ENCODE results near the gene PTPRD.

The PTPRD gene

GRCh38 chr9:8815931-8816330, 1796.9 kb downstream of the PTPRD start:
- no peak for DNase-seq (ENCODE audit: low read depth, low spot score)
- TF ChIP-seq CTCF (IDR thresholded peaks at IDR 0.05; ENCODE audit: insufficient read depth, low read length, missing control alignments) = no peak
- CTCF ChIA-PET = no interaction called here
- POLR2A ChIA-PET = no interaction called here
- H3K4me3 ChIP-seq (ENCODE audit: low read depth, low read length) = no peak overlapping the region

- TF ChIP-seq CTCF (IDR thresholded peaks at IDR 0.05; ENCODE audit: insufficient read depth, low read length, missing control alignments) = no peak
- POLR2A ChIA-PET = no interaction called here
- no peak for DNase-seq (ENCODE audit: low read depth, low spot score)
- H3K4me3 ChIP-seq (ENCODE audit: low read depth, low read length) = no peak overlapping the region
- CTCF ChIA-PET = no interaction called here
Observed at GRCh38 chr9:8815219-8815618, 1797.6 kb downstream of the PTPRD start.

- POLR2A ChIA-PET = no interaction called here
- no peak for TF ChIP-seq CTCF (IDR thresholded peaks at IDR 0.05; ENCODE audit: insufficient read depth, low read length, missing control alignments)
- CTCF ChIA-PET = no interaction called here
- DNase-seq (ENCODE audit: low read depth, low spot score) = no peak
- H3K4me3 ChIP-seq (ENCODE audit: low read depth, low read length) = no peak overlapping the region
Observed at GRCh38 chr9:8812888-8813287, 1799.9 kb downstream of the PTPRD start.

GRCh38 chr9:8809741-8810140, 1803.1 kb downstream of the PTPRD start:
- H3K4me3 ChIP-seq (ENCODE audit: low read depth, low read length) = no peak overlapping the region
- no peak for DNase-seq (ENCODE audit: low read depth, low spot score)
- CTCF ChIA-PET = no interaction called here
- TF ChIP-seq CTCF (IDR thresholded peaks at IDR 0.05; ENCODE audit: insufficient read depth, low read length, missing control alignments) = no peak
- POLR2A ChIA-PET = no interaction called here

GRCh38 chr9:8806150-8806549, 1806.7 kb downstream of the PTPRD start:
- no peak overlapping the region for H3K4me3 ChIP-seq (ENCODE audit: low read depth, low read length)
- no peak for DNase-seq (ENCODE audit: low read depth, low spot score)
- POLR2A ChIA-PET = interaction anchor here (0.7 kb wide), 1 partner anchor 564 kb away, joined by 3 read pairs; no protein-coding TSS in a partner anchor
- TF ChIP-seq CTCF (IDR thresholded peaks at IDR 0.05; ENCODE audit: insufficient read depth, low read length, missing control alignments) = no peak
- CTCF ChIA-PET = no interaction called here

- no peak overlapping the region for H3K4me3 ChIP-seq (ENCODE audit: low read depth, low read length)
- POLR2A ChIA-PET = no interaction called here
- CTCF ChIA-PET = no interaction called here
- DNase-seq (ENCODE audit: low read depth, low spot score) = no peak
- TF ChIP-seq CTCF (IDR thresholded peaks at IDR 0.05; ENCODE audit: insufficient read depth, low read length, missing control alignments) = no peak
Observed at GRCh38 chr9:8804613-8805012, 1808.2 kb downstream of the PTPRD start.

All from AG04449 (cell line).